H1 (cell line): ENCODE results near the gene SLC25A38. TPM values are rescaled to one million over a fixed set of nuclear protein-coding genes. Genes with fewer than 3 reads are reported as not detected.

Experiments used
- CTCF ChIA-PET: fragments of 300-600 bp; sonication (Branson Sonifier 250); formaldehyde crosslinking; loops from one replicate; lab custom pipeline; 2021; ENCODE audit not compliant: partially characterized antibody; lab: Charles Lee
- POLR2A ChIA-PET: fragments of 300-600 bp; sonication (Branson Sonifier 250); formaldehyde crosslinking; loops from one replicate; lab custom pipeline; 2021; ENCODE audit warnings: inconsistent platforms; ENCODE audit not compliant: partially characterized antibody; lab: Charles Lee
- DNase-seq, 2 experiments: peaks; one replicate each; pipeline versions ENCODE4 v3.0.0 to v3.0.0-alpha.2; 2010 to 2022; ENCODE audit warnings: low spot score in 2 of 2, low read depth in 1 of 2, mixed read lengths in 1 of 2
- FAIRE-seq: peaks from 2 replicates; lab custom pipeline; 2011; peaks lifted over from hg19 to GRCh38; lab: Jason Lieb, UNC
- H2AFZ ChIP-seq: 2 replicates; pipeline ENCODE4 v1.8.1; 2012; ENCODE audit warnings: low read length, inconsistent platforms
- H2AK5ac ChIP-seq: 2 replicates; pipeline ENCODE4 v1.6.1; 2013; ENCODE audit warnings: low read depth, low read length
- H2BK120ac ChIP-seq: replicated peaks from 2 replicates; pipeline ENCODE3; 2013; ENCODE audit warnings: low read depth, low read length, inconsistent platforms
- H2BK12ac ChIP-seq: 2 replicates; pipeline ENCODE4 v1.6.1; 2013; ENCODE audit warnings: low read depth, low read length
- H2BK15ac ChIP-seq: 2 replicates; pipeline ENCODE4 v1.6.1; 2013; ENCODE audit warnings: low read length
- H2BK20ac ChIP-seq: 2 replicates; pipeline ENCODE4 v1.6.1; 2013; ENCODE audit warnings: low read length
- H2BK5ac ChIP-seq: 2 replicates; pipeline ENCODE4 v1.6.1; 2013; ENCODE audit warnings: low read depth, low read length
- H3K14ac ChIP-seq: 2 replicates; pipeline ENCODE4 v1.6.1; 2013; ENCODE audit warnings: inconsistent platforms; ENCODE audit not compliant: insufficient read length
- H3K18ac ChIP-seq: 2 replicates; pipeline ENCODE4 v1.6.1; 2013; ENCODE audit warnings: low read length; ENCODE audit errors: extremely low read depth
- H3K23ac ChIP-seq: 2 replicates; pipeline ENCODE4 v1.6.1; 2013; ENCODE audit warnings: inconsistent platforms; ENCODE audit not compliant: insufficient read length
- H3K23me2 ChIP-seq: 2 replicates; pipeline ENCODE4 v1.6.1; 2013; ENCODE audit warnings: low read depth, low read length
- H3K27ac ChIP-seq: 2 replicates; pipeline ENCODE4 v1.6.1; 2011; ENCODE audit warnings: low read depth, low read length, inconsistent platforms
- H3K27me3 ChIP-seq, 4 experiments: replicated peaks in 1 of 4; 1 replicate in 1 of 4; 2 replicates in 3 of 4; pipeline versions ENCODE4 v1.6.1 to v1.8.1; 2011 to 2013; ENCODE audit warnings: low read length in 3 of 4, mild to moderate bottlenecking in 3 of 4, inconsistent platforms in 2 of 4, mixed read lengths in 2 of 4, moderate library complexity in 1 of 4; ENCODE audit not compliant: control insufficient read depth in 3 of 4, insufficient read depth in 3 of 4; ENCODE audit errors: extremely low read depth in 1 of 4
- H3K36me3 ChIP-seq, 4 experiments: 2 replicates each; pipeline versions ENCODE4 v1.6.1 to v1.8.1; 2011 to 2013; ENCODE audit warnings: mild to moderate bottlenecking in 4 of 4, low read length in 3 of 4, moderate library complexity in 2 of 4, control low read depth in 1 of 4, inconsistent platforms in 1 of 4; ENCODE audit not compliant: insufficient read depth in 4 of 4, control insufficient read depth in 2 of 4
- H3K4ac ChIP-seq: replicated peaks from 2 replicates; pipeline ENCODE3; 2013; ENCODE audit warnings: low read length, low read depth, mixed read lengths, inconsistent platforms; ENCODE audit not compliant: insufficient read length
- H3K4me1 ChIP-seq, 4 experiments: replicated peaks in 1 of 4; 1 replicate in 1 of 4; 2 replicates in 3 of 4; pipeline versions ENCODE4 v1.6.1 to v1.8.1; 2011 to 2013; ENCODE audit warnings: low read length in 3 of 4, inconsistent platforms in 2 of 4, mixed read lengths in 1 of 4; ENCODE audit not compliant: insufficient read depth in 4 of 4, control insufficient read depth in 3 of 4
- H3K4me2 ChIP-seq, 2 experiments: 2 replicates each; pipeline versions ENCODE4 v1.6.1 to v1.8.1; 2011 to 2013; ENCODE audit warnings: low read depth in 2 of 2, low read length in 2 of 2, control low read depth in 1 of 2, inconsistent platforms in 1 of 2, mild to moderate bottlenecking in 1 of 2; ENCODE audit not compliant: insufficient read depth in 1 of 2
- H3K4me3 ChIP-seq, 4 experiments: fragments of 200-600, 300-600 bp in 1 of 4; sonication (generic), shearing (Covaris generic), sonication (Bioruptor Twin) in 1 of 4; 2 replicates each; pipeline versions ENCODE4 v1.5.1 to v1.8.1; 2011 to 2016; ENCODE audit warnings: low read length in 4 of 4, low read depth in 3 of 4, control low read depth in 2 of 4, inconsistent platforms in 2 of 4, mild to moderate bottlenecking in 2 of 4, mixed read lengths in 1 of 4, moderate library complexity in 1 of 4; ENCODE audit not compliant: insufficient read depth in 2 of 4; ENCODE audit errors: extremely low read depth in 1 of 4
- H3K56ac ChIP-seq: replicated peaks from 2 replicates; pipeline ENCODE3; 2013; ENCODE audit warnings: low read depth, mild to moderate bottlenecking, mixed read lengths, low read length, inconsistent platforms; ENCODE audit not compliant: insufficient read length
- H3K79me1 ChIP-seq: 2 replicates; pipeline ENCODE4 v1.6.1; 2013; ENCODE audit warnings: low read depth, low read length, control low read depth
- H3K79me2 ChIP-seq, 2 experiments: 2 replicates each; pipeline versions ENCODE4 v1.6.1 to v1.8.1; 2012 to 2013; ENCODE audit warnings: low read length in 2 of 2, mild to moderate bottlenecking in 2 of 2, inconsistent platforms in 1 of 2; ENCODE audit not compliant: insufficient read depth in 2 of 2, control insufficient read depth in 1 of 2
- H3K9ac ChIP-seq, 4 experiments: replicated peaks in 1 of 4; 1 replicate in 1 of 4; 2 replicates in 3 of 4; pipeline versions ENCODE4 v1.6.1 to v1.8.1; 2011 to 2013; ENCODE audit warnings: low read depth in 3 of 4, low read length in 3 of 4, control low read depth in 2 of 4, mild to moderate bottlenecking in 2 of 4, moderate library complexity in 2 of 4, inconsistent platforms in 1 of 4; ENCODE audit errors: extremely low read depth in 1 of 4
- H3K9me3 ChIP-seq, 2 experiments: 2 replicates each; pipeline versions ENCODE4 v1.6.1 to v1.8.1; 2012 to 2013; ENCODE audit warnings: mild to moderate bottlenecking in 2 of 2, moderate library complexity in 2 of 2, control low read depth in 1 of 2, inconsistent platforms in 1 of 2, low read depth in 1 of 2, low read length in 1 of 2, mixed read lengths in 1 of 2; ENCODE audit not compliant: insufficient read depth in 2 of 2
- H4K20me1 ChIP-seq, 2 experiments: replicated peaks in 1 of 2; 2 replicates each; pipeline versions ENCODE3 to v1.8.1; 2011 to 2013; ENCODE audit warnings: inconsistent platforms in 2 of 2, low read length in 2 of 2, mild to moderate bottlenecking in 1 of 2; ENCODE audit not compliant: insufficient read depth in 2 of 2, control insufficient read depth in 1 of 2
- H4K5ac ChIP-seq: 2 replicates; pipeline ENCODE4 v1.6.1; 2013; ENCODE audit warnings: low read length, low read depth, mixed read lengths, inconsistent platforms; ENCODE audit not compliant: insufficient read length
- H4K8ac ChIP-seq: 2 replicates; pipeline ENCODE4 v1.8.0; 2013; ENCODE audit warnings: mild to moderate bottlenecking, moderate library complexity, low read length, inconsistent platforms; ENCODE audit not compliant: insufficient read depth; ENCODE audit errors: extremely low read depth
- H4K91ac ChIP-seq: replicated peaks from 2 replicates; pipeline ENCODE3; 2013; ENCODE audit warnings: low read length, mixed read lengths, inconsistent platforms; ENCODE audit not compliant: insufficient read length
- ATF3 ChIP-seq: IDR thresholded peaks from 2 replicates; pipeline ENCODE4 v1.6.1; 2011; ENCODE audit warnings: low read depth, mild to moderate bottlenecking, low read length; ENCODE audit not compliant: insufficient read depth
- CEBPB ChIP-seq: IDR thresholded peaks from 2 replicates; pipeline ENCODE4 v1.6.1; 2012; ENCODE audit warnings: low read depth, low read length
- CREB1 ChIP-seq: IDR thresholded peaks from 2 replicates; pipeline ENCODE4 v1.6.1; 2012; ENCODE audit warnings: inconsistent platforms
- CTBP2 ChIP-seq: IDR thresholded peaks from 2 replicates; pipeline ENCODE4 v1.7.0; 2011; ENCODE audit warnings: borderline replicate concordance, mild to moderate bottlenecking, moderate library complexity, mixed read lengths, low read length; ENCODE audit not compliant: insufficient read depth, insufficient read length
- EGR1 ChIP-seq: IDR thresholded peaks from 2 replicates; pipeline ENCODE4 v1.6.1; 2011; ENCODE audit warnings: low read depth, low read length, borderline replicate concordance
- FOSL1 ChIP-seq: IDR thresholded peaks from 2 replicates; pipeline ENCODE4 v1.6.1; 2011; ENCODE audit warnings: mild to moderate bottlenecking, low read depth, low read length, moderate library complexity; ENCODE audit not compliant: insufficient read depth
- KDM4A ChIP-seq: IDR thresholded peaks from one replicate; pipeline ENCODE4 v1.7.1; 2012; ENCODE audit warnings: low read depth, mild to moderate bottlenecking, moderate library complexity, low read length, inconsistent platforms; ENCODE audit not compliant: severe bottlenecking
- POU5F1 ChIP-seq: IDR thresholded peaks from 2 replicates; pipeline ENCODE4 v1.6.1; 2011; ENCODE audit warnings: low read depth, mild to moderate bottlenecking, low read length, moderate library complexity
- SIN3A ChIP-seq, 2 experiments: IDR thresholded peaks in 1 of 2; conservative IDR thresholded peaks in 1 of 2; 2 replicates each; pipeline ENCODE4 v1.6.1; 2011 to 2012; ENCODE audit warnings: low read length in 2 of 2, improper control_type of control experiment in 1 of 2, low read depth in 1 of 2, mild to moderate bottlenecking in 1 of 2
- SIRT6 ChIP-seq: IDR thresholded peaks from one replicate; pipeline ENCODE4 v1.7.1; 2012; ENCODE audit warnings: low read length, inconsistent platforms
- SIX5 ChIP-seq: IDR thresholded peaks from 2 replicates; pipeline ENCODE4 v1.6.1; 2011; ENCODE audit warnings: mild to moderate bottlenecking, low read depth, low read length
- SRF ChIP-seq: IDR thresholded peaks from 2 replicates; pipeline ENCODE4 v1.6.1; 2011; ENCODE audit warnings: mild to moderate bottlenecking, low read depth, low read length, moderate library complexity
- TAF7 ChIP-seq: optimal IDR thresholded peaks from 2 replicates; pipeline ENCODE3; 2011; ENCODE audit warnings: low read depth, mild to moderate bottlenecking, inconsistent platforms, low read length, moderate library complexity, borderline replicate concordance
- ZNF274 ChIP-seq: IDR thresholded peaks from 2 replicates; pipeline ENCODE4 v1.7.0; 2012; ENCODE audit warnings: low read length, borderline replicate concordance; ENCODE audit errors: extremely low read depth
- polyA plus RNA-seq, 7 experiments: library from polyadenylated mRNA; depleted of rRNA in 3 of 7; stranded (reverse) in 5 of 7; unstranded in 2 of 7; fragments of >200 nt in 5 of 7; fragments of 200-250 nt in 2 of 7; gene quantifications; 1 replicate in 5 of 7; 2 replicates in 1 of 7; 4 replicates in 1 of 7; pipeline versions ENCODE4 v1.2.1 to v1.2.3, GENCODE V29; 2011 to 2013; ENCODE audit warnings: missing spikeins in 2 of 7, mixed read lengths in 2 of 7
- total RNA-seq: library from RNA; stranded (reverse); fragmentation: NEBNext Ultra II Directional; extraction: Animal tissue kit (Norgen Biotek cat#: 25700); gene quantifications from 2 replicates; pipeline ENCODE4 v1.2.1, GENCODE V29; 2021

The SLC25A38 gene
- total and polyA plus RNA-seq, 2 of the 8 experiments (the other 6 are each of a cell fraction or from before 2014, with no cell fraction given) = 41.2 to 45.8 TPM

GRCh38 chr3:39333607-39334006, 49.6 kb upstream of the SLC25A38 start:
- Histone ChIP-seq H3K56ac (no peak overlapping the region), H2BK5ac (no peak overlapping the region), H4K5ac (no peak overlapping the region), H3K18ac (no peak overlapping the region), H3K36me3 (no peaks in the 10 kb centered on the region; a peak in 1 of 8 replicates), H2BK20ac (no peak overlapping the region), H2BK15ac (no peak overlapping the region), H3K23me2 (no peaks in the 10 kb centered on the region), H4K91ac (no peak overlapping the region), H4K20me1 (no peaks in the 10 kb centered on the region), H2AFZ (no peak overlapping the region), H2BK12ac (no peak overlapping the region), H3K79me2 (no peaks in the 10 kb centered on the region; a peak in 1 of 4 replicates), H3K4me2 (no peak overlapping the region), H4K8ac (no peak overlapping the region), H3K27me3 (no peaks in the 10 kb centered on the region), H3K79me1 (no peaks in the 10 kb centered on the region), H3K23ac (no peak overlapping the region), H3K14ac (no peak overlapping the region), H3K4me3 (no peak overlapping the region), H2BK120ac (no peak overlapping the region), H2AK5ac (no peak overlapping the region), H3K27ac (no peak overlapping the region), H3K4ac (no peak overlapping the region)
- FAIRE-seq (peak; percentile 28), DNase-seq (no peak)
- ChIA-PET POLR2A (no interaction called here), CTCF (no interaction called here)
- no peak for TF ChIP-seq SIX5
- TF ChIP-seq EGR1 = no peak
- TF ChIP-seq CEBPB = no peak
- no peak for TF ChIP-seq CTBP2
- no peak for TF ChIP-seq SIN3A (conservative IDR thresholded peaks at IDR 0.05 in 1 of 2, IDR thresholded peaks at IDR 0.05 in 1 of 2; ENCODE audit: low read depth in 1 of 2, low read length in 2 of 2)
- no peak for TF ChIP-seq KDM4A
- no peak for TF ChIP-seq ATF3
- no peak for TF ChIP-seq TAF7
- no peak for TF ChIP-seq SIRT6
- TF ChIP-seq CREB1 = no peak
- TF ChIP-seq ZNF274 = no peak
- no peak for TF ChIP-seq FOSL1
- TF ChIP-seq POU5F1 = no peak
- TF ChIP-seq SRF = no peak
- TF ChIP-seq, all 59 proteins: peak for 0
- no peak overlapping the region for H3K9ac ChIP-seq
- H3K9me3 ChIP-seq = peaks cover 0 to 5% of the 10 kb centered on the region in 2 experiments; a peak in 1 of 4 replicates
- H3K4me1 ChIP-seq = peaks cover 0 to 5% (median 2%) of the 10 kb centered on the region in 4 experiments; a peak in 1 of 7 replicates
